GM21360 (cell line): ENCODE data around the gene ZBTB20.
"Not testable (repeated sequence)": the region's sequence is repeated elsewhere in the genome, so short reads cannot be mapped to it uniquely, and the experiment has no call there.

Source experiments
- ATAC-seq: cut with Tn5 transposase; IDR thresholded peaks from one replicate; pipeline ENCODE4 v1.9.1; 2021; ENCODE audit warnings: mild to moderate bottlenecking, moderate library complexity; ENCODE audit not compliant: unreplicated experiment

Gene ZBTB20

GRCh38 chr3:114846252-114846651 is 300.8 kb downstream of the ZBTB20 start:
- no peak for ATAC-seq

GRCh38 chr3:114841515-114841914 is 305.6 kb downstream of the ZBTB20 start:
- no peak for ATAC-seq

GRCh38 chr3:114839476-114839875 is 307.6 kb downstream of the ZBTB20 start:
- ATAC-seq = no peak

GRCh38 chr3:114838025-114838424 is 309.1 kb downstream of the ZBTB20 start:
- ATAC-seq = no peak

- ATAC-seq = no peak
These were observed 312.7 kb downstream of the ZBTB20 start for GRCh38 chr3:114834175-114834940.

- ATAC-seq = no peak
These were observed 315.2 kb downstream of the ZBTB20 start for GRCh38 chr3:114831861-114832260.

GRCh38 chr3:114830652-114831051 is 316.4 kb downstream of the ZBTB20 start:
- no peak for ATAC-seq

- no peak for ATAC-seq
These were observed 317.3 kb downstream of the ZBTB20 start for GRCh38 chr3:114829783-114830182.

- ATAC-seq = peak; percentile 73
These were observed 319.6 kb downstream of the ZBTB20 start for GRCh38 chr3:114827495-114827894.

GRCh38 chr3:114824014-114824413 is 323.1 kb downstream of the ZBTB20 start:
- ATAC-seq = no peak

GRCh38 chr3:114823061-114823460 is 324.0 kb downstream of the ZBTB20 start:
- no peak for ATAC-seq

GRCh38 chr3:114816052-114816451 is 331.0 kb downstream of the ZBTB20 start:
- no peak for ATAC-seq

GRCh38 chr3:114812541-114813238 is 334.4 kb downstream of the ZBTB20 start:
- not testable (repeated sequence) for ATAC-seq

- ATAC-seq = peak; percentile 99
These were observed 337.2 kb downstream of the ZBTB20 start for GRCh38 chr3:114809668-114810413.

GRCh38 chr3:114804099-114804498 is 343.0 kb downstream of the ZBTB20 start:
- no peak for ATAC-seq

GRCh38 chr3:114803042-114803695 is 343.9 kb downstream of the ZBTB20 start:
- no peak for ATAC-seq

- no peak for ATAC-seq
These were observed 346.6 kb downstream of the ZBTB20 start for GRCh38 chr3:114800272-114801031.

- ATAC-seq = no peak
These were observed 347.3 kb downstream of the ZBTB20 start for GRCh38 chr3:114799816-114800215.

GRCh38 chr3:114796796-114797195 is 350.3 kb downstream of the ZBTB20 start:
- no peak for ATAC-seq

- no peak for ATAC-seq
These were observed 352.0 kb downstream of the ZBTB20 start for GRCh38 chr3:114794894-114795630.
